Stimulated activated CD8-positive, alpha-beta memory T cell treated with anti-CD3 and anti-CD28 coated beads, Interleukin-4, amount 100 ng/mL, for 24 hours (primary cell): ENCODE results near the gene OPRM1.

Experiments
- DNase-seq: peaks from one replicate; pipeline ENCODE4 v3.0.0-alpha.2; 2020; ENCODE audit warnings: low read depth

The OPRM1 gene

GRCh38 chr6:154242617-154243357 lies 203.7 kb downstream of the OPRM1 start:
- DNase-seq, result no peak

- DNase-seq, result no peak
These were observed 205.0 kb downstream of the OPRM1 start for GRCh38 chr6:154243793-154244750.

- no peak for DNase-seq
These were observed 206.5 kb downstream of the OPRM1 start for GRCh38 chr6:154245506-154245905.

- DNase-seq, result no peak
These were observed 207.7 kb downstream of the OPRM1 start for GRCh38 chr6:154246723-154247118.

GRCh38 chr6:154247119-154247861 lies 208.2 kb downstream of the OPRM1 start:
- DNase-seq, result no peak

GRCh38 chr6:154249499-154250298 lies 210.7 kb downstream of the OPRM1 start:
- no peak for DNase-seq

GRCh38 chr6:154251116-154251515 lies 212.1 kb downstream of the OPRM1 start:
- DNase-seq, result no peak

GRCh38 chr6:154252678-154253077 lies 213.6 kb downstream of the OPRM1 start:
- no peak for DNase-seq

- DNase-seq, result no peak
These were observed 218.0 kb downstream of the OPRM1 start for GRCh38 chr6:154257067-154257466.

- DNase-seq, result no peak
These were observed 219.2 kb downstream of the OPRM1 start for GRCh38 chr6:154258064-154258757.

GRCh38 chr6:154261688-154262397 lies 222.8 kb downstream of the OPRM1 start:
- no peak for DNase-seq

GRCh38 chr6:154266560-154267099 lies 227.6 kb downstream of the OPRM1 start:
- no peak for DNase-seq

GRCh38 chr6:154267508-154268106 lies 228.6 kb downstream of the OPRM1 start:
- no peak for DNase-seq

GRCh38 chr6:154268486-154268885 lies 229.4 kb downstream of the OPRM1 start:
- no peak for DNase-seq

- DNase-seq, result no peak
These were observed 235.1 kb downstream of the OPRM1 start for GRCh38 chr6:154274168-154274567.

GRCh38 chr6:154276810-154277628 lies 238.0 kb downstream of the OPRM1 start:
- DNase-seq, result no peak

GRCh38 chr6:154277629-154278017 lies 238.6 kb downstream of the OPRM1 start:
- DNase-seq, result no peak

- no peak for DNase-seq
These were observed 241.5 kb downstream of the OPRM1 start for GRCh38 chr6:154280521-154280920.
